Suprapubic skin (tissue), 4 donors: ENCODE measurements around the gene LINC01488. TPM values are rescaled to one million over a fixed set of nuclear protein-coding genes. Genes with fewer than 3 reads are reported as not detected.

Source experiments
- DNase-seq, 2 donors: peaks; one replicate each; pipeline ENCODE4 v3.0.0-alpha.2; 2019; ENCODE audit warnings: low spot score in 2 of 2
- H3K27ac ChIP-seq: fragments of 200-600 bp; sonication (generic); one replicate; pipeline ENCODE4 v1.5.1; 2019
- H3K27me3 ChIP-seq: fragments of 200-600 bp; sonication (generic); one replicate; pipeline ENCODE4 v1.5.1; 2019
- H3K36me3 ChIP-seq: fragments of 200-600 bp; sonication (generic); one replicate; pipeline ENCODE4 v1.5.1; 2019
- H3K4me1 ChIP-seq: fragments of 200-600 bp; sonication (generic); one replicate; pipeline ENCODE4 v1.5.1; 2019
- H3K4me3 ChIP-seq: fragments of 200-600 bp; sonication (generic); one replicate; pipeline ENCODE4 v1.5.1; 2019; ENCODE audit warnings: mild to moderate bottlenecking
- H3K9me3 ChIP-seq: fragments of 200-600 bp; sonication (generic); one replicate; pipeline ENCODE4 v1.5.1; 2019
- EP300 ChIP-seq: sonication (generic); formaldehyde crosslinking; IDR thresholded peaks from one replicate; pipeline ENCODE4 v1.6.1; 2017; ENCODE audit warnings: antibody characterized with exemption
- POLR2A ChIP-seq, 2 donors: fragments of 450-650 bp; IDR thresholded peaks; one replicate each; pipeline ENCODE4 v1.6.1; 2017; ENCODE audit warnings: antibody characterized with exemption in 2 of 2, mild to moderate bottlenecking in 2 of 2, moderate library complexity in 2 of 2
- POLR2AphosphoS5 ChIP-seq, 3 donors: sonication (generic); formaldehyde crosslinking; IDR thresholded peaks; one replicate each; pipeline ENCODE4 v1.6.1; 2017; ENCODE audit warnings: antibody characterized with exemption in 3 of 3
- WGBS: methylation state at CpG from one replicate; pipeline ENCODE4 v1.1.5; 2018; 5-methylcytosine and 5-hydroxymethylcytosine counted together
- total RNA-seq, 4 donors: library from RNA; depleted of rRNA; stranded (reverse); fragments of >200 nt; gene quantifications; one replicate each; pipeline ENCODE4 v1.1.0, GENCODE V29; 2016
- TF ChIP-seq, protein P1 (sequence below), 2 donors: fragments of 200-600 bp in 1 of 2; fragments of 450-650 bp in 1 of 2; sonication (generic) in 1 of 2; IDR thresholded peaks; one replicate each; pipeline ENCODE4 v1.5.1; 2016 to 2019; ENCODE audit warnings: antibody characterized with exemption in 2 of 2, mild to moderate bottlenecking in 1 of 2, moderate library complexity in 1 of 2

The LINC01488 gene
- total RNA-seq, 4 donors from 2014 or later = not detected

DNA sequence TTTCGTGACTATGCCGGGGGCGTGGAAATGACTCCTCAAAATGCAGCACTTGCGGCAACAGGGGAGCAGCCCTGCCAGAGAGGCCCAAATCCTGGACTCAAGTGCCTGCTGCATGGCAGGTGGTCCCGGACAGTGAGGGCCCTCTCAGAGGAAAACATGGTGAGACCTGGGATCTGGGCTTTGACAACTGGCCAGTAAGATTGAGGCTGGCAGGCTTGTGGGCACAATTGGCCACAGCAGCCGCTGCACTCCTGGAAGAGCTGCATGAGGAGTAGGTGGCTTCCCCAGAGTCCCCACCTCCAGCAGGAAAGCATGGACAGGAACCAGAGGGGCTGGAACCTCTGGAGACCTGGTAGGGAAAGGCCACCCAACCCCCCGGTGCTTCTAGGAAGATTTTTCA is 13.4 kb downstream of the LINC01488 start:
- H3K9me3 ChIP-seq = no peaks in the 10 kb centered on the region
- no peak overlapping the region for H3K27ac ChIP-seq
- H3K27me3 ChIP-seq = no peaks in the 10 kb centered on the region
- H3K36me3 ChIP-seq = no peaks in the 10 kb centered on the region
- DNase-seq = no peak
- H3K4me3 ChIP-seq = no peak overlapping the region
- WGBS = 81% methylated on average over 3 of the region's 7 CpGs
- H3K4me1 ChIP-seq = peaks cover 23% of the 10 kb centered on the region
- TF ChIP-seq, protein P1, sequence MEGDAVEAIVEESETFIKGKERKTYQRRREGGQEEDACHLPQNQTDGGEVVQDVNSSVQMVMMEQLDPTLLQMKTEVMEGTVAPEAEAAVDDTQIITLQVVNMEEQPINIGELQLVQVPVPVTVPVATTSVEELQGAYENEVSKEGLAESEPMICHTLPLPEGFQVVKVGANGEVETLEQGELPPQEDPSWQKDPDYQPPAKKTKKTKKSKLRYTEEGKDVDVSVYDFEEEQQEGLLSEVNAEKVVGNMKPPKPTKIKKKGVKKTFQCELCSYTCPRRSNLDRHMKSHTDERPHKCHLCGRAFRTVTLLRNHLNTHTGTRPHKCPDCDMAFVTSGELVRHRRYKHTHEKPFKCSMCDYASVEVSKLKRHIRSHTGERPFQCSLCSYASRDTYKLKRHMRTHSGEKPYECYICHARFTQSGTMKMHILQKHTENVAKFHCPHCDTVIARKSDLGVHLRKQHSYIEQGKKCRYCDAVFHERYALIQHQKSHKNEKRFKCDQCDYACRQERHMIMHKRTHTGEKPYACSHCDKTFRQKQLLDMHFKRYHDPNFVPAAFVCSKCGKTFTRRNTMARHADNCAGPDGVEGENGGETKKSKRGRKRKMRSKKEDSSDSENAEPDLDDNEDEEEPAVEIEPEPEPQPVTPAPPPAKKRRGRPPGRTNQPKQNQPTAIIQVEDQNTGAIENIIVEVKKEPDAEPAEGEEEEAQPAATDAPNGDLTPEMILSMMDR (IDR thresholded peaks at IDR 0.05) = no peak
- TF ChIP-seq POLR2AphosphoS5 (IDR thresholded peaks at IDR 0.05) (no peak), POLR2A (IDR thresholded peaks at IDR 0.05) (no peak), EP300 (no peak)

DNA sequence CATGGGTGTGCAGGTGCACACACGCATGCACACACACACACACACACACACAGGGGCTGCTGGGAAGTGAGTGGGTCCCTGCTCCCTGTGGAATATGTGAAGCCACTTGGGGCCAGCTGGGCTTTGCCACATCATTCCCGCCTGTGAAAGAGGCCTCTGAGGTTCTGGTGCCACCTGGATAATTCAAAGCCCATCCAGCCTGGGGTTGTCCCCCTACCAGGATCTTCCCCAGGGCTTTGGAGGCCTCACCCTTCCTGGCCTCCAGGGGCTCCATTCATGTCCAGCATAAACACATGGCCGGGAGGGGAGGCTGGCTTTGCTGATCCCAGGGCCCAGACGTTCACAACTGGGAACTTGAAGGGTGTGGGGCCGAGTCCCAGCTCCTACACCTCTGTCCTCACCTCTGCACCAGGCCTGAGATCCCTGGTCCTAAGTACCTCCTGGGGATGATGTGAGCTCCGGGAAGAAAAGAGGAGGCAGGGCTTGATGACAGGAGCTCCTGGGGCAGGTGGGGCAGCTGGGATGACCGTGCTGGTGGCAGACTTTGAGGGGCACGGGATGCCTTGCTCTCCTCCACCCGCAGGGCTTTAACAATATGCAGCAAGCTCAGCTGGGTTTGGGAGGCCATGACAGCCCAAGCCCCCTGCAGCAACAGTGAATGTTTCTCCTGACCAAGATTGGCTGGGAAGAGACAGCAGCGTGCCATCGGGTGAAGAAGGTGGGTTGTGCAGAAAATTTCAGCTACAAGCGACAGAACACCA is 14.2 kb downstream of the LINC01488 start:
- DNase-seq = no peak
- 98% methylated on average over 10 of the region's 12 CpGs for WGBS
- no peak for TF ChIP-seq EP300
- TF ChIP-seq, protein P1 (IDR thresholded peaks at IDR 0.05) = no peak
- TF ChIP-seq POLR2AphosphoS5 (IDR thresholded peaks at IDR 0.05) = no peak
- TF ChIP-seq POLR2A (IDR thresholded peaks at IDR 0.05) = no peak
- no peaks in the 10 kb centered on the region for H3K9me3 ChIP-seq
- peaks cover 23% of the 10 kb centered on the region for H3K4me1 ChIP-seq
- no peaks in the 10 kb centered on the region for H3K36me3 ChIP-seq
- H3K27ac ChIP-seq = no peak overlapping the region
- no peak overlapping the region for H3K4me3 ChIP-seq
- H3K27me3 ChIP-seq = no peaks in the 10 kb centered on the region

DNA sequence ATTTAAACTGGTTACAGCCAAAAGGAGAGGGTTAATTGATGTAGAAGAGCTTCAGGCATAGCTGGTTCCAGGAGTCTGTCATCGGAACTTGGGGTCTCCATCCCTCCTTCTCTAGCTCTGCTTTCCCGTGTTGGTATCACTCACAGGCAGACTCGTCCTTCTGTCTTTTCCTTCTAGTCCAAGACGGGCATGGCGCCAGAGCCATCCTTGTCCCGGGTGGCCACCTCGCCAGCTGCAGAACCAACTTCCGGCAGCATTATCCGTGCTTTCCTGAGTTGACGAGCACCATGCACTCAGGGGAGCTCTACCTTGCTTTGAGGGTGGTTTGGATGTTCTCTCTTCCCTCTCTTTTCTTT is 14.7 kb downstream of the LINC01488 start:
- H3K27me3 ChIP-seq = no peaks in the 10 kb centered on the region
- no peak for DNase-seq
- no peak overlapping the region for H3K4me3 ChIP-seq
- no peak for TF ChIP-seq POLR2A (IDR thresholded peaks at IDR 0.05)
- TF ChIP-seq, protein P1 (IDR thresholded peaks at IDR 0.05) = no peak
- H3K27ac ChIP-seq = no peak overlapping the region
- H3K4me1 ChIP-seq = peaks cover 23% of the 10 kb centered on the region
- 93% methylated on average over 9 of the region's 10 CpGs for WGBS
- H3K9me3 ChIP-seq = no peaks in the 10 kb centered on the region
- no peaks in the 10 kb centered on the region for H3K36me3 ChIP-seq

DNA sequence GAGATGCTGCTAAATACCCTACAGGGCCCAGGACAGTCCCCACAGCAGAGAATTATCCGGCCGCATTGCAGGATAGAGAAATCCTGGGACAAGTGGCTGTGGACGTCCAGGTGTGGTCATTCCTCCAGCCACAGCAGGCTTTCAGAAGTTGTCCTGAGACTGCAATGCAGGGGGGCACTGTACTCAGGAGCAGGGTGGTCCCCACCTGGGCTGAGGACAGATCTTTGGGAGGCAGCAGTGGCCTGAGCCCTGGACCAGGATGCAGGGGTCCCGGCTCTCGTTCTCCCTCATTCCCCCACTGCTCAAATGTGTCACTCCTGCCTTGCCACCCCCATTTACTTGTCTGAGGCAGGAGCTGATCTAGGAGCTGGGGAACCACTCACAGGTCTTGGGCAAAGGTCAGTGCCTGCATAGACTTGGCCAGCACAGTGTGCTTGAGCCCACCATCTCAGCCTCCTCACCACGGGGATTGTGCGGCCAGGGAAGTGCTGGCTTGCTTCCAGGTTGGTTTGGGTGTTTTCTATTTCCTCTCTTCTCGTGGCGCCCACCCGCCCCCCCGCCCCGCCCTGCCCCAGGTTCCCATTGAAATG is 15.3 kb downstream of the LINC01488 start:
- Histone ChIP-seq H3K9me3 (no peaks in the 10 kb centered on the region), H3K4me1 (peaks cover 23% of the 10 kb centered on the region), H3K27ac (peak overlapping the region; percentile 57), H3K36me3 (no peaks in the 10 kb centered on the region), H3K27me3 (no peaks in the 10 kb centered on the region), H3K4me3 (no peak overlapping the region)
- TF ChIP-seq EP300 (no peak), POLR2AphosphoS5 (IDR thresholded peaks at IDR 0.05) (no peak), POLR2A (IDR thresholded peaks at IDR 0.05) (no peak)
- TF ChIP-seq, protein P1 (IDR thresholded peaks at IDR 0.05) = no peak
- DNase-seq = no peak
- 38% methylated on average over 11 of the region's 12 CpGs for WGBS

DNA sequence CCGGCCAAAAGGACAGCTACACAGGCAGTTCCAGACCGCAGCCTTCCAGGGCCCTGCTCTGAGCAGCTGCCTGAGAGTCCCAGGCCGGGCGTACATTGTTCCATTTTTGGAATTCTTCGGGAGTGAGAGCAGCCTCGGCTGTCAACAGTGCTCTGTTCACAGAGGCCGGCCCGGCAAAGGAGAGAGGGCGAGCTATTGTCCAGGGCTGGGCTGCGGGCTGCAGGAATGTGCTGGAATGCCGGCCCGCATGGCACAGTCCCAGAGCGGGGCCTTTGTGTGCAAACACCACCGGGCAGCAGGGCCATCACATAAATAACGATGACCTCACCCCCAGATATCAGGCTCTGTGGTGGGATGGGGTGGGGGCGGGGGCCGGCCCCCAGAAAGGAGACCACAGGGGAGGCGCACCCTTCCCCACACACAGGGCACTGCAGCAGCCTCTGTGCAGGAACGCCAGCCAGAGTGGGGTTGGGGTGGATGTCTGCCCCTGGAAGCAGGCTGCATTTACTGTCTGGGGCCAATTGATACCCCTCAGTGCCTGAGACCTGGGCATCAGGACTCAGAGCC is 15.8 kb downstream of the LINC01488 start:
- H3K27ac ChIP-seq = peak overlapping the region; percentile 57
- DNase-seq = peak; percentile 84 to 92
- peaks cover 23% of the 10 kb centered on the region for H3K4me1 ChIP-seq
- no peak overlapping the region for H3K4me3 ChIP-seq
- 0% methylated on average over 2 of the region's 19 CpGs for WGBS
- H3K27me3 ChIP-seq = no peaks in the 10 kb centered on the region
- no peaks in the 10 kb centered on the region for H3K9me3 ChIP-seq
- TF ChIP-seq POLR2AphosphoS5 (IDR thresholded peaks at IDR 0.05) (peak in 2 of 3 donors; percentile 50 to 56), EP300 (no peak)
- no peaks in the 10 kb centered on the region for H3K36me3 ChIP-seq
